Natural killer cell (primary cell): ENCODE data around the gene CEACAM19. TPM values are rescaled to one million over a fixed set of nuclear protein-coding genes. Genes with fewer than 3 reads are reported as not detected.
"Not testable (repeated sequence)": the region's sequence is repeated elsewhere in the genome, so short reads cannot be mapped to it uniquely, and the experiment has no call there.

Experiments
- ATAC-seq, 3 donors: fragments of 150-1000 bp in 2 of 3; fragments of 200-7000 bp in 1 of 3; cut with Tn5 transposase; 1 replicate in 1 of 3; 2 replicates in 2 of 3; pipeline ENCODE4 v1.10.0; 2021; ENCODE audit warnings: mild to moderate bottlenecking in 2 of 3, moderate library complexity in 2 of 3
- DNase-seq, 2 donors: peaks; one replicate each; pipeline versions ENCODE4 v3.0.0 to v3.0.0-alpha.2; 2013 to 2021; ENCODE audit warnings: mixed read lengths in 1 of 2
- H3K27ac ChIP-seq: one replicate; pipeline ENCODE4 v1.5.1; 2013; ENCODE audit warnings: mild to moderate bottlenecking, low read length
- H3K27me3 ChIP-seq: one replicate; pipeline ENCODE4 v1.6.1; 2013; ENCODE audit warnings: low read length; ENCODE audit not compliant: control insufficient read depth, insufficient read depth
- H3K36me3 ChIP-seq: one replicate; pipeline ENCODE4 v1.6.1; 2013; ENCODE audit warnings: low read length; ENCODE audit not compliant: control insufficient read depth, insufficient read depth
- H3K4me1 ChIP-seq: one replicate; pipeline ENCODE4 v1.6.1; 2013; ENCODE audit warnings: low read length; ENCODE audit not compliant: control insufficient read depth, insufficient read depth
- H3K4me3 ChIP-seq: one replicate; pipeline ENCODE4 v1.5.1; 2013; ENCODE audit warnings: low read length
- H3K9me3 ChIP-seq: one replicate; pipeline ENCODE4 v1.6.1; 2013; ENCODE audit warnings: low read length; ENCODE audit not compliant: control insufficient read depth, insufficient read depth
- H3K27ac Mint-ChIP-seq, 2 donors: one replicate each; pipeline ENCODE4 v1.8.0; 2022; ENCODE audit warnings: mild to moderate bottlenecking in 2 of 2, mixed read lengths in 2 of 2, moderate library complexity in 1 of 2
- H3K27me3 Mint-ChIP-seq, 2 donors: one replicate each; pipeline ENCODE4 v1.8.0; 2022; ENCODE audit warnings: low read depth in 2 of 2, mixed read lengths in 2 of 2
- H3K36me3 Mint-ChIP-seq: one replicate; pipeline ENCODE4 v1.8.0; 2022; ENCODE audit warnings: mixed read lengths
- H3K4me1 Mint-ChIP-seq, 2 donors: one replicate each; pipeline ENCODE4 v1.8.0; 2022; ENCODE audit warnings: mixed read lengths in 2 of 2
- H3K4me3 Mint-ChIP-seq: one replicate; pipeline ENCODE4 v1.8.0; 2022; ENCODE audit warnings: mild to moderate bottlenecking, moderate library complexity, mixed read lengths
- H3K9me3 Mint-ChIP-seq, 2 donors: one replicate each; pipeline ENCODE4 v1.8.0; 2022; ENCODE audit warnings: mixed read lengths in 2 of 2
- WGBS: methylation state at CpG from one replicate; pipeline ENCODE4 v1.1.7; 2013; ENCODE audit warnings: missing lambda C conversion rate; ENCODE audit not compliant: insufficient coverage; 5-methylcytosine and 5-hydroxymethylcytosine counted together
- intact Hi-C: fragments of 100-400 bp; cut with micrococcal nuclease; formaldehyde crosslinking; loops from one replicate; pipeline ENCODE4 v1.14.2; 2022
- total RNA-seq, 4 donors: library from RNA; stranded (reverse); fragments of 120-200 nt in 1 of 4; gene quantifications; one replicate each; pipeline versions ENCODE4 v1.2.3 to v1.2.4, GENCODE V29; 2013 to 2022
- TF ChIP-seq, protein P1 (sequence below): fragments of 200-600 bp; IDR thresholded peaks from one replicate; pipeline ENCODE4 v1.8.0; 2022; ENCODE audit warnings: antibody characterized with exemption

The CEACAM19 gene
- total RNA-seq, 3 donors from 2014 or later (not counting 1 experiment from before 2014, with no cell fraction given): 2.6 to 4.1 (median 2.7) TPM

DNA sequence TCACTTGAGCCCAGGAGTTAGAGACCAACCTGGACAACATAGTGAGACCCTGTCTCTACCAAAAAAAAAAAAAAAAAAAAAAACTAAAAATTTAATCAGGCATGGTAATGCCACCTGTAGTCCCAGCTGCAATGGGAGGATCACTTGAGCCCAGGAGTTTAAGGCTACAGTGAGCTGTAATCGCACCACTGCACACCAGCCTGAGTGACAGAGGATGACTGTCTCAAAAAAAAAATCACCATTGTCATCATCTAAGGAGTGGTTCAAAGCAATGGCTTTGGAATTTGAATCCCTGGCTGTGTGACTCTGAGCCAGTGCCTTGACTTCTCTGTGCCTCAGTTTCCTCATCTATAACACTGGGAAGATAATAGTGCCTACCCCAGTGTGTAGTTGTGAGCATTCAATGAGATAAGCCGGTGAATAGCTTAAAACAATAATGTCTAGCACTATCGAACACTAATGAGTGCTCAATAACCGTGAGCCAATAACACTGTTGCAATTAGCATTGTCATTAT is 46.4 kb upstream of the CEACAM19 start:
- TF ChIP-seq, protein P1, sequence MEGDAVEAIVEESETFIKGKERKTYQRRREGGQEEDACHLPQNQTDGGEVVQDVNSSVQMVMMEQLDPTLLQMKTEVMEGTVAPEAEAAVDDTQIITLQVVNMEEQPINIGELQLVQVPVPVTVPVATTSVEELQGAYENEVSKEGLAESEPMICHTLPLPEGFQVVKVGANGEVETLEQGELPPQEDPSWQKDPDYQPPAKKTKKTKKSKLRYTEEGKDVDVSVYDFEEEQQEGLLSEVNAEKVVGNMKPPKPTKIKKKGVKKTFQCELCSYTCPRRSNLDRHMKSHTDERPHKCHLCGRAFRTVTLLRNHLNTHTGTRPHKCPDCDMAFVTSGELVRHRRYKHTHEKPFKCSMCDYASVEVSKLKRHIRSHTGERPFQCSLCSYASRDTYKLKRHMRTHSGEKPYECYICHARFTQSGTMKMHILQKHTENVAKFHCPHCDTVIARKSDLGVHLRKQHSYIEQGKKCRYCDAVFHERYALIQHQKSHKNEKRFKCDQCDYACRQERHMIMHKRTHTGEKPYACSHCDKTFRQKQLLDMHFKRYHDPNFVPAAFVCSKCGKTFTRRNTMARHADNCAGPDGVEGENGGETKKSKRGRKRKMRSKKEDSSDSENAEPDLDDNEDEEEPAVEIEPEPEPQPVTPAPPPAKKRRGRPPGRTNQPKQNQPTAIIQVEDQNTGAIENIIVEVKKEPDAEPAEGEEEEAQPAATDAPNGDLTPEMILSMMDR: no peak
- H3K9me3 ChIP-seq: no peaks in the 10 kb centered on the region
- no peaks in the 10 kb centered on the region for H3K9me3 Mint-ChIP-seq
- WGBS: 96% methylated on average over 4 of the region's 4 CpGs
- intact Hi-C loops: no loop called here
- H3K4me3 Mint-ChIP-seq: no peak overlapping the region
- no peak overlapping the region for H3K27ac ChIP-seq
- no peak overlapping the region for H3K27ac Mint-ChIP-seq
- H3K36me3 Mint-ChIP-seq: no peaks in the 10 kb centered on the region
- DNase-seq: no peak
- H3K4me1 ChIP-seq: no peaks in the 10 kb centered on the region
- H3K4me3 ChIP-seq: no peak overlapping the region
- H3K4me1 Mint-ChIP-seq: no peaks in the 10 kb centered on the region
- H3K27me3 ChIP-seq: no peaks in the 10 kb centered on the region
- H3K27me3 Mint-ChIP-seq: peaks cover 0 to 3% of the 10 kb centered on the region in 2 donors
- no peaks in the 10 kb centered on the region for H3K36me3 ChIP-seq
- no peak for ATAC-seq

DNA sequence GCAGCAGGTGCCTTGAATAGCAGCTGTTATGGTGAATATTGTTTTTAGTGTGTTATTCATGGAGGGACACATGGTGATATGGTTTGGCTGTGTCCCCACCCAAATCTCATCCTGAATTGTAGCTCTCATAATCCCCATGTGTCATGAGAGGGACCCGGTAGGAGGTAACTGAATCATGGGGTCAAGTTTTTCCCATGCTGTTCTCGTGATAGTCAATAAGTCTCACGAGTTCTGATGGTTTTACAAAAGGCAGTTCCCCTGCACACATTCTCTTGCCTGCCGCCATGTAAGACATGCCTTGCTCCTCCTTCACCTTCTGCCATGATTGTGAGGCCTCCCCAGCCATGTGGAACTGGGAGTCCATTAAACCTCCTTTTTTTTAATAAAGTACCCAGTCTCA is 45.6 kb upstream of the CEACAM19 start:
- H3K9me3 ChIP-seq, H3K36me3 ChIP-seq, H3K27ac Mint-ChIP-seq, H3K27ac ChIP-seq, ATAC-seq, H3K4me3 Mint-ChIP-seq, H3K4me1 Mint-ChIP-seq, intact Hi-C loops, H3K4me1 ChIP-seq, H3K27me3 ChIP-seq, H3K27me3 Mint-ChIP-seq, H3K9me3 Mint-ChIP-seq, DNase-seq, H3K4me3 ChIP-seq, H3K36me3 Mint-ChIP-seq: not testable (repeated sequence)
- WGBS: 91% methylated on average over 4 of the region's 4 CpGs

DNA sequence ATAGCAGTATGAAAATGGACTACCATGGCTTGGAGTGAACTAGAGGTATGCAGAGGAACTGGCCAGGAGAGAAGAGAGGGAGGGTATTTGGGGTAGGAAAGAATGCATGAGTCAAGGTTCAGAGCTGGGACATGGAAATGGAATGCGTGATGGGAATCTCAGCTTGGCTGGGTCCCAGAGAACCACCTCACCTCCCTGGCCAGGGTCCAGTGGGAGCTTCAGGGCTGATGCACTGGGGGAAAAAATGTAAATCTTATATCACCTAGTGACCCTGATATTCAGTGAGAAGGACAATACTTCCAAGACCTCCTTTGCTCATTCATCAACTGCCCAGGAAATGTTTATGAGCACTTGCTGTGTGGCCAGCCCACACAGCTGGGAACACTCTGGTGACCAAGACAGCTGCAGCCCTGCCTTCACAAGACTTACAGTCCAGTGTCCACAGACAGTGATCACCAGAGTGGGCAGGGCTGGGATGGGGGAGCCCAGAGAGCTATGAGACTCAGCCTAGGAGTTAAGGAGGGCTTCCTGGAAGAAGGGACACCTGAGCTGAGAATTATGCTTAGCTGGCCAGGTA is 45.1 kb upstream of the CEACAM19 start:
- peaks cover 0 to 3% of the 10 kb centered on the region in 2 donors for H3K27me3 Mint-ChIP-seq
- TF ChIP-seq, protein P1: no peak
- H3K27ac Mint-ChIP-seq: no peak overlapping the region
- H3K4me3 ChIP-seq: no peak overlapping the region
- DNase-seq: no peak
- H3K27ac ChIP-seq: no peak overlapping the region
- no peaks in the 10 kb centered on the region for H3K36me3 Mint-ChIP-seq
- H3K27me3 ChIP-seq: no peaks in the 10 kb centered on the region
- no peaks in the 10 kb centered on the region for H3K4me1 ChIP-seq
- no peak for ATAC-seq
- no peaks in the 10 kb centered on the region for H3K4me1 Mint-ChIP-seq
- intact Hi-C loops: no loop called here
- no peaks in the 10 kb centered on the region for H3K36me3 ChIP-seq
- H3K4me3 Mint-ChIP-seq: no peak overlapping the region
- H3K9me3 ChIP-seq: no peaks in the 10 kb centered on the region
- 100% methylated on average over 1 of the region's 1 CpG for WGBS
- H3K9me3 Mint-ChIP-seq: no peaks in the 10 kb centered on the region

DNA sequence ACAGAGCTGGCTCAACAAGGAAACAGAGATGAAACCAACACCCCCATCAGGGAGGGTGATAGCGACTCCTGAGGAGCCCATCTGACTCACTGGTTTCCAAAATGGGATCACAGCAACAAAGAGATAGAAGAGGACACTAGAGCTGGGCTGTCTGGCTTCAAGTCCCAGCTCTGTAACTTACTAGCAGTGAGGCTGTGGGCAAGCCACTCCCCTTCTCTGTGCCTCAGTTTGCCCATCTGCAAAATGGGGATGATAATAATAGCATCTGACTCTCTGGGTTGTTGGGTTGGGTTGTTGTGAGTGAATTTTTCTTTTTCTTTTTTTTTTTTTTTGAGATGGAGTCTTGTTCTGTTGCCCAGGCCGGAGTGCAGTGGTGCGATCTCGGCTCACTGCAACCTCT is 43.7 kb upstream of the CEACAM19 start:
- Histone ChIP-seq H3K4me3 (no peak overlapping the region), H3K9me3 (no peaks in the 10 kb centered on the region), H3K27me3 (no peaks in the 10 kb centered on the region), H3K27ac (no peak overlapping the region), H3K4me1 (no peaks in the 10 kb centered on the region), H3K36me3 (no peaks in the 10 kb centered on the region)
- Mint-ChIP-seq H3K9me3 (no peaks in the 10 kb centered on the region), H3K27me3 (peaks cover 0 to 3% of the 10 kb centered on the region in 2 donors), H3K27ac (no peak overlapping the region), H3K36me3 (no peaks in the 10 kb centered on the region), H3K4me1 (no peaks in the 10 kb centered on the region), H3K4me3 (no peak overlapping the region)
- WGBS: 95% methylated on average over 4 of the region's 4 CpGs
- ATAC-seq (no peak), DNase-seq (no peak)
- TF ChIP-seq, protein P1: no peak
- intact Hi-C loops: no loop called here
